ENCODE measurements around the gene ITGA7.
A peak's percentile ranks its signal among the peaks of the same experiment; 100 is the strongest.
"Not testable (repeated sequence)": the region's sequence is repeated elsewhere in the genome, so short reads cannot be mapped to it uniquely, and the experiment has no call there.

Gene ITGA7

DNA sequence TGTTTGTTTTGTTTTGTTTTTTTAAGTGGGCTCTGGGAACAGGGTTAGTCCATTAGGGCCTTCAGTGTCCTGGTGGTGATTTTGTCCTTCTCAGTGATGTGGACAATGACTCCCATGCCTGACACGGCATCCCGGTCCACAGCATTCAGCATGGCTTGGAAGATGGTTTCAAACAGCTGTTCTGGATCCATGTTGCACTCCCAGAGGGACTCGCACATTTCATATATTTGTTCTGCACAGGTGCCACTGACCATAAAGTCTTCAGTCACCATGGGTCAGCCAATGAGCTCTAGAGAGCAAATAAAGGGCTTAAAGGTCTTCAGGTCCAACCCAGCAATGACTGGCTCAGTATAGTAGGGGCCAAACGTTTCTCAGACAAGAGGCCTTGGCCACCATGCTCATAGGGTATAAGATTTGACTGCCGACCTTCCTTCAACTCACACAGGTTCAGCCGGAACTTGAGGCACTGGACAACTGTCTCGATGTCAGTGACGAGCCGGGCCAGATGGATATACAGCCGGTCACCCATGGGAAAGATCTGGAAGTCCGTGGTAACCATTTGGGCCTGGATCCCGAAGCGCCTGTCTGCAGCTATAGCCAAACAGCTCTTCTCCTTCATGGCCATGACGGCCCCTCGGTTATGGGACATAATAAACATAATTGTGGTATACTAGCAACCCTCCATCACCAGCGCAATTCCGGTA, 53.0 kb downstream of the ITGA7 start:
- no peak for DNase-seq (ENCODE audit: low spot score)
- no peak overlapping the region for H3K27ac ChIP-seq
- CTCF ChIA-PET: no interaction called here
- TF ChIP-seq, protein P1, sequence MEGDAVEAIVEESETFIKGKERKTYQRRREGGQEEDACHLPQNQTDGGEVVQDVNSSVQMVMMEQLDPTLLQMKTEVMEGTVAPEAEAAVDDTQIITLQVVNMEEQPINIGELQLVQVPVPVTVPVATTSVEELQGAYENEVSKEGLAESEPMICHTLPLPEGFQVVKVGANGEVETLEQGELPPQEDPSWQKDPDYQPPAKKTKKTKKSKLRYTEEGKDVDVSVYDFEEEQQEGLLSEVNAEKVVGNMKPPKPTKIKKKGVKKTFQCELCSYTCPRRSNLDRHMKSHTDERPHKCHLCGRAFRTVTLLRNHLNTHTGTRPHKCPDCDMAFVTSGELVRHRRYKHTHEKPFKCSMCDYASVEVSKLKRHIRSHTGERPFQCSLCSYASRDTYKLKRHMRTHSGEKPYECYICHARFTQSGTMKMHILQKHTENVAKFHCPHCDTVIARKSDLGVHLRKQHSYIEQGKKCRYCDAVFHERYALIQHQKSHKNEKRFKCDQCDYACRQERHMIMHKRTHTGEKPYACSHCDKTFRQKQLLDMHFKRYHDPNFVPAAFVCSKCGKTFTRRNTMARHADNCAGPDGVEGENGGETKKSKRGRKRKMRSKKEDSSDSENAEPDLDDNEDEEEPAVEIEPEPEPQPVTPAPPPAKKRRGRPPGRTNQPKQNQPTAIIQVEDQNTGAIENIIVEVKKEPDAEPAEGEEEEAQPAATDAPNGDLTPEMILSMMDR (conservative IDR thresholded peaks at IDR 0.05; ENCODE audit: low read depth): no peak
- POLR2A ChIA-PET (ENCODE audit: low non-redundant PET): no interaction called here

DNA sequence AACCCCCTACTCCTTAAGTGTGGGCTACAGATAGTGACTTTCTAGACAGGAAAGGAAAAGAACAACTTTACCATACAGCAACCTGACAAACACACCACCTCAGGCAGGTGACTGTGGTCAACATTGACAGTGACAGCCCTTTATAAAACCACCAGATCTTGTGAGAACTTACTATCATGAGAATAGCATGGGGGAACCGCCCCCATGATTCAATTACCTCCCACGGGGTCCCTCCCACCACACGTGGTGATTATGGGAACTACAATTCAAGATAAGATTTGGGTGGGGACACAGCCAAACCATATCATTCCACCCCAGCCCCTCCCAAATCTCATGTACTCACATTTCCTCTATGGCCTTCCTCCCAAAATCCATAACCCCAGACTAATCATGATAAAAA, 54.7 kb downstream of the ITGA7 start:
- POLR2A ChIA-PET (ENCODE audit: low non-redundant PET): no interaction called here
- CTCF ChIA-PET: no interaction called here
- DNase-seq (ENCODE audit: low spot score): no peak
- H3K27ac ChIP-seq: no peak overlapping the region
- TF ChIP-seq, protein P1 (conservative IDR thresholded peaks at IDR 0.05; ENCODE audit: low read depth): no peak

DNA sequence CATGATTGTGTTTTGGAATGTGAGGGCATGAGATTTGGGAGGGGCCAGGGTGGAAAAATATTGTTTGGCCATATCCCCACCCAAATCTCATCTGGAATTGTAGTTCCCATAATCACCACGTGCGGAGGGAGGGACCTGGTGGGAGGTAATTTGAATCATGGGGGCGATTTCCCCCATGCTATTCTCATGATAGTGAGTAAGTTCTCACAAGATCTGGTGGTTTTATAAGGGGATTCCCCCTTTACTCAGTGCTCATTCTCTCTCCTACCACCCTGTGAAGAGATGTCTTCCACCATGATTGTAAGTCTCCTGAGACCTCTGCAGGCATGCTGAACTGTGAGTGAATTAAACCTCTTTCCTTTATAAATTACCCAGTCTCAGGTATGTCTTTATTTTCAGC, 55.4 kb downstream of the ITGA7 start:
- no peak for DNase-seq (ENCODE audit: low spot score)
- H3K27ac ChIP-seq: no peak overlapping the region
- ChIA-PET CTCF (no interaction called here), POLR2A (ENCODE audit: low non-redundant PET) (no interaction called here)
- TF ChIP-seq, protein P1 (conservative IDR thresholded peaks at IDR 0.05; ENCODE audit: low read depth): no peak

DNA sequence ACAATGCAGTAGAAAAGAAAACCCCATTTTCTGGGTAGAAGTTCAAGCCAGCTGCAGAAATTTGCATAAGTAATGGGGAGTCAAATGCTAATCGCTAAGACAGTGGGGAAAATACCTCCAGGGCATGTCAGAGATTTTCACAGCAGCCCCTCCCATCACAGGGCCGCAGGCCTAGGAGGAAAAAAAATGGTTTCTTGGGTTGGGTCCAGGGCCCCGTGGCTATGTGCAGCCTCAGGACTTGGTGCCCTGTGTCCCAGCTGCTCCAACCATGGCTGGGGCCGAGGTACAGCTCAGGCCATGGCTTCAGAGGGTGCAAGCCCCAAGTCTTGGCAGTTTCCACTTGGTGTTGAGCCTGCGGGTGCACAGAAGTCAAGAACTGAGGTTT, 56.4 kb downstream of the ITGA7 start:
- POLR2A ChIA-PET (ENCODE audit: low non-redundant PET): no interaction called here
- H3K27ac ChIP-seq: no peak overlapping the region
- TF ChIP-seq, protein P1 (conservative IDR thresholded peaks at IDR 0.05; ENCODE audit: low read depth): no peak
- no peak for DNase-seq (ENCODE audit: low spot score)
- CTCF ChIA-PET: no interaction called here

DNA sequence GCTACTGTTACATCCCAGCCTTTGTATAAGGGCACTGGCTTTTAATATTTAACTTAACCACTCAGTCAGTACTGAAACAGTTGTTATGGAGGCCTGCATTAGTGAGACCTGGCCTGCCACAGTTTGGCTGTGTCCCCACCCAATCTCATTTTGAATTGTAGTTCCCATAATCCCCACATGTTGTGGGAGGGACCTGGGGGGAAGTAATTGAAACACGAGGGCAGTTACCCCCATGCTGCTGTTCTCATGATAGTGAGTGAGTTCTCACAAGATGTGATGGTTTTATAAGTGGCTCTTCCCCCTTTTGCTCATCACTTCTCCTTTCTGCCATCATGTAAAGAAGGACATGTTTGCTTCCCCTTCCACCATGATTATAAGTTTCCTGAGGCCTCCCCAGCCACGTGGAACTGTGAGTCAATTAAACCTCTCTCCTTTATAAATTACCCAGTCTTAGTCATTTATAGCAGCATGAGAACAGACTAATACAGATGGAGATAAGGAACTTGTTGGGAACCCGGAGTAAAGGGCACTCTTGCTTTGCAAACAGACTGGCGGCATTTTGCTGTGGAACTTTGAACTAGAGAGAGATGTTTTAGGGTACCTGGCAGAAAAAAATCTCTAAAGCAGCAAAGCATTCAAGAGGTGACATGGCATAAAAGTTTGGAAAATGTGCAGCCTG, 56.9 kb downstream of the ITGA7 start:
- DNase-seq (ENCODE audit: low spot score); POLR2A ChIA-PET (ENCODE audit: low non-redundant PET); CTCF ChIA-PET; H3K27ac ChIP-seq: not testable (repeated sequence)

DNA sequence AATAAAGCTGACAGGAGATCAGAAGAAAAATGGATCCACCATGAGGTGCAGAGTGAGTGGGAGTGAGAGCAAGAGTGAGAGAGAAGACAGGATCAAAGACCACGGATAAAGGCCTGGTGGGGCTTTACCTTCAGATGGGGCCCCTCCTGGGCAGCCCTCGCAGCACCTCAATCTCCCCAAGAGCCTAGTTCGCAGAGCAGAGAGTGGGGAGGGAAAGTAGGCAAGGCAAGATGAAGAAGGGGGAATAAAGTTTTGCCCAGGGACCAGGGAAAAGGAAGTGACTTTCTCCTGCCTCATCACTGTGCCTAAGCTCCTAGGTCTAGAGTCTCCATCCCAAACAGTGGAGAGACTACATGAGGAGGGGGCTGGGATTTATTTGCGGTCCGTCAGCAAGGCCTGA, 60.7 kb downstream of the ITGA7 start:
- CTCF ChIA-PET: interaction anchor here (0.6 to 1.3 kb wide), 3 partner anchors 20 to 472 kb away, joined by 3 to 5 read pairs (median 3); partner anchors contain the start of gene RDH5
- POLR2A ChIA-PET (ENCODE audit: low non-redundant PET): no interaction called here

More for the DNA sequence above, 60.7 kb downstream of the ITGA7 start:
- H3K27ac ChIP-seq: peak overlapping the region; percentile 28; the same call in 1 of the 2 replicates
- TF ChIP-seq, protein P1 (conservative IDR thresholded peaks at IDR 0.05; ENCODE audit: low read depth): no peak
- no peak for DNase-seq (ENCODE audit: low spot score)

All from RWPE1 (cell line).